ENCODE data around the gene ADA.

- TF ChIP-seq CTCF (IDR thresholded peaks at IDR 0.05) (no peak), POLR2A (IDR thresholded peaks at IDR 0.05) (no peak), POLR2AphosphoS5 (IDR thresholded peaks at IDR 0.05; ENCODE audit: insufficient read depth in 1 of 2, low read depth in 1 of 2) (no peak)
Measured at GRCh38 chr20:44695674-44696300, 44.3 kb upstream of the ADA start.
